ENCODE measurements around the gene METTL24.
"Not testable (repeated sequence)": the region's sequence is repeated elsewhere in the genome, so short reads cannot be mapped to it uniquely, and the experiment has no call there.

Gene METTL24

DNA sequence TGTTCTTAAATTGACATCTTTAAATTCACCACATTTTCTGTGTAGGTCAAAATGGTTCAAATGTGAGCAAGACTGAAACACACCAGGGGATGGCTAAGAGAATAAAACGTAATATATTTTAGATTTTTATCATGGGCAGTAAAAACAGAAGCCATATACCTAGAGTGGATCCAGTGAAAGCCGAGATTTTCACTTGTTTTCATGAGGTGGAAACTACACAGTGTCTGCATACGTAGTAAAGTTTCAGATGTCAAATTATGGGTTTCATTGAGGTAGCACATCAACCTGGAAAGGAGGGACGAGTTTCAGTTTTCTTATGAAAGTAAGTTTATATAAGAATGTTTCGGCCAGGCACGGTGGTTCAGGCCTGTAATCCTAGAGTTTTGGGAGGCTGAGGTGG lies 25.9 kb downstream of the METTL24 start:
- DNase-seq = no peak

DNA sequence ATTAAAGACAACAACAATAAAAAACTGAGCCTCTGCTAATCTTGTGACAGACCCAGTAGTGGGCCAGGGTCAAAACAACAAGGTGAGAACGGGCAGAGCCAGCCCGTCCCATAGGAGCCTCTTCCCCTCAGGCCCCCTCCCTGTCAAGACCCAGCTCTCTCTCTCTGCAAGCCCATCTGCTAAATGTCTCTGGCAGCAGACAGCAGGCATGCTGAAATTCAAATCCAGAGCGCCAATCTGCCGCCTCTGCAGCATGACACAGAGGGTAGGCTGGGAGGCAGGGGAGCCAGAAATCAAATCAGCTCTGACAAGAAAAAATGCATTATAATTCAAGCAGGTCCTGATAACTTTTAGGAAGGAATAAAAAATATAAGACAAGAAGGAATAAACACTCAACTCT lies 26.3 kb downstream of the METTL24 start:
- no peak for DNase-seq

DNA sequence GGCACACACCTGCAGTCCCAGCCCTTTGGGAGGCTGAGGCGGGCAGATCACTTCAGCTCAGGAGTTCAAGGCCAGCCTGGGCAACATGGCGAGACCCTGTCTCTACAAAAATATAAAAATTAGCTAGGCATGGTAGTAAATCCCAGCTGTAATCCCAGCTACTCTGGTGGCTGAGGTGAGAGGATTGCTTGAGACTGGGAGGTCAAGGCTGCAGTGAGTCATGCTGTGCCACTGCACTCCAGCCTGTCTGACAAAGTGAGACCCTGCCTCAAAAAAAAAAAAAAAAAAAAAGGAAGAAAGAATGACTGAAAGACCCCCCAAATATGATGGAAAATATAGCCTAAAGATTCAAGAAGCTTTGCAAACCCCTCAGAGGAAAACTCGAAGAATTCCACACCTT lies 26.8 kb downstream of the METTL24 start:
- DNase-seq = no peak

DNA sequence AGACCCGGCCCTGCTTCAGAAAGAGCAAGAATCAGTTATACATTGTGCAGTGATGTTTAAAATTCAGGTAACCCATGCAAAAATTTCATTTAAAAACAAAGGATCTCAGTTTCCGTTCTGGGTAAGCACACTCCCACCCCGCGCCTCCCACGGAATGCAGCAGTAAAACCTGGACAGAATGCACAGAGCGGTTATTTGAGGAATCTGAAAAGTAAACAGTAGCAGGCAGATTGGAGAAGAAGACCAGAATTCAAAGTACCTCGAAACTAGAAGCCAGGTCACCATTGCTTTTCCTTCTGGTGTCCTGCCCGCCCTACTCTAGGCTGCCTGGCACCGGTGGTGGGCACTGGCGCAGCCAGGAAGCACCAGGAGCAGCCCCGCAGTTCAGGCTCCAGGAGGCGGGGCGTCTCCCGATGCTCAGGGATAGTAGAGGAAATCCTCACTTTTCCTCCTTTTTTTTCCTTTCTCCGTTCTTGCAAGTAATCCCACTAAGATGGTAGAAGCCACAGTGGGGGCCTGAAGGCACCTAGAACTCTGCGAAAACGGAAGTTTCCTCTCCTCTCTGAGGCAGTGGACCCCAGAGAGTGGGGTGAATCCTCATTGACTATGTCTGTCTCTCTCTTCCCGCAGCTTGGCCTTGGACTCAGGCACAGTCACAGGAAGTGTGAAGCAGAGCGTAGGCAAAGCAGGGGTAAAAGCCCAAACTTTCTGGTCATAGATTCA lies 28.3 kb downstream of the METTL24 start:
- no peak for DNase-seq

DNA sequence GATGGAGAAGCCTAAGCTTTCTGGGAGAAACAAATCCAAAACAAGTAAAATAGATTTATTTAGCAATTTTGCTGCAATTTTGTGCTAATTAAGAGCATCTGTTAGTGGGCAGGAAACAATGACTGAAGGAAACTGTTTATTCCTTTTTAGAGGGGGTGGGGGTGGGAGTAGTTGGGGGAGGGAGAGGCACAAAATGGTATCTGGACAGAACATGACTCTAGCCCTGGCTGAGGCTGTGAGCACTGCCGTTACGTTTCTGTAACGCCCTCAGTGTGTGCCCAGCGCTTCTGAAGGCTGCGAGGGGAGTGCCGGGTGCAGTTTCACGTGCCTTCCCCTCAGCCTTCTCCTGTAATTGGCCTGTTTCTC lies 28.8 kb downstream of the METTL24 start:
- no peak for DNase-seq

DNA sequence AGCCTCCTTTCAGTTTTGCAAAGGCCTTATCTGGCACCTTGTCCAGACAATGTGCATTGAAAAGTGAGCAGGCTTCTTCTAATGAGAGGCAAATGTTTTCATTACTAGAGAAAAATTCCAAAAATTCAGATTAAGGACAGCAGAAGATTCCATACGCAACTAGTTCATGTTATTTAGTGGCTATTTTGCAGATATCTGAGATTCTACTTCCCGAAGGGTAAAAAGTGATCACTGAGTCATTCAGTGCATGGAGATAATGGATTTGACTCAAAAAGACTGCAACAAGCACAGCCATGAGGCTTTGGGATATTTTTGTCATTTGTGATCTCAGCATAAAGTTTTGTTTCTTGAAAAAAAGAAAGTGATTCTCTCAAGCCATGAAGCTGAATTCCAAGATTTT lies 29.9 kb downstream of the METTL24 start:
- DNase-seq = no peak

DNA sequence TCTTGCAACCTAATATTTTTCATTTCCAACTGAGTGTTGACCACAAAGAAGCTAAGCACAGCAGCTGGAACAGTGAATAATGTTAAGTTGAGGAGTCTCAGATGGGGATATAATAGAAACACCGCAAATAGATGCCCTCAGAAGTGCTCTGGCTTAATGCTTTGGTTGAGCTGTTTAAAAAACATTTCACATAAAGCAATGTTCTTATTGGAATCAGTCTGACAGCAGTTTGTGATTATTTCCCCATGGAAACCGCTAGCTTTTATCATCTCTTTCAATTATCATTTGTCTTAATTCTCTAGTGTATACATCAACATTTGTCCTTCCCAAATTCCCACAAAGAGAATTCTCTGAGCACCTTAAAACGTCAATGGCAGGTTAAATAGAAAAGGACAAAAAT lies 30.8 kb downstream of the METTL24 start:
- DNase-seq = no peak

DNA sequence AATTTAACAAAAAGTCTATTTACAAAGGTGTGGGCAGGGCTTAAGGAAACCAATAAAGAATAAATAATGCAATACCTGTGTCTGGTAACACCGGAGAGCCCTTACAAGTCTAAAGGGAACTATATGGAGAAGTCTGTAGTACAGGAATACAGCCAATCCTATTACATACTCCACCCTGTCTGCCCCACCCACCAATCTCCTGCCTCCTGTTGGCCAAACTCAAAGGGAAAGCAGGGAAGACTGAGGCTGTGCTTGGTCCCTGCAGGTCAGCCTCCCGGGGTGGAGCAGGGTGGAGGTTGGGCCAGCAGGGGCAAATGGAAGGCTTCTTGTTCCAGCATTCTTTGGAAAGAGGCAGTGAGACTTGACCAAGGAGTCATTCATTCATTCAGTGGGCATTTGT lies 31.5 kb downstream of the METTL24 start:
- no peak for DNase-seq

DNA sequence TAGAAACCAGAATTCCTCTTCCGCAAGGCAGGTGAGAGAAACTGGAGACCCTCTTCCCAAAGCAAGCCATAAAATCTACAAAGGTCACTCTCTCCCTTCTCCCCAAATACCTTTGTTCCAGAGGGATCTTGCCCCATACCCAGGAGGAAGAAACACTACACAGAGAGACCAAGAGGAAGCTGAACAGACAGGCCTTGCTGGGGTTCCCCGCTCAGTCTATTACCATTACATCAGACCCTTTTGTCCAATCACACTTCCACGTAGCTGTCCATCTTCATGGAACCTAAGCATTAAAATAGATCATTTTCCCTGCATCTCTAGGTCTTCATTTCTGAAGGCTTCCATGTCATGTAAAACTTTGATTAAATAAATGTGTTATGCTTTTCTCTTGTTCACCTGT lies 32.1 kb downstream of the METTL24 start:
- no peak for DNase-seq

DNA sequence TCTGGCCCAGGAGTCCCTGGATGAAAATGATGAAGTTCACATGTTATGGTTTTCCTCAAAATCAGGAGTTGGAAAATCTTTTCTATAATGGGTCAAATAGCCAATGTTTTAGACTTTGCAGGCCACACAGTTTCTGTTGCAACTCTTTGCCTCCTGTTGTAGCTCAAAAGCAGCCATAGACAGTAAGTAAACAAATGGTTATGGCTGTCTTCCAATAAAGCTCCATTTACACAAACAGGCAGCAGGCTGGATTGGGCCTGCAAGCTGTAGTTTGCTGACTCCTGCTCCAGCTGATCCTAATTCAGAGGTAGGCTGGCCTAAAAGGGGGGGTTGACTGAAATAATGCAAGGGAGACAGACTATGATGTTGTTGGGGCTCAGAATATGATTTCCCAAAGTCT lies 33.0 kb downstream of the METTL24 start:
- DNase-seq = no peak

DNA sequence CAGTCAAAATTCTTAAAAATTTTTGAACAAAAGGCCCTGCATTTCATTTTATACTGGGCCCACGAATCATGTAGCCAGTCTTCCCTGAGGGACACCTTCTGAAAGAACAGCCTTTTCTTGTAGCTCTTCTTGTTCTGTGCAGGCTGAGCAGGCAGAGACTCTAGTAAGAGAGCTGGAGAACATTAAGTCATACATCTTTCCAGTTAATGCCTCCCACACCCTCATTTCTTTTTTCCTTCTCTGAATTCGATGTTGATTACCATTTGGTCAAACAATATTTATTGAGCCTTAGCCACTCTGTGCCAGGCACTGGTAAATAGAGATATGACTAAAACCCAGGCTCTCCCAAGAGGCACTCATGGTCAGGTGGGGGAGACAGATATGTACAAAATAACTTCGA lies 33.6 kb downstream of the METTL24 start:
- DNase-seq = no peak

DNA sequence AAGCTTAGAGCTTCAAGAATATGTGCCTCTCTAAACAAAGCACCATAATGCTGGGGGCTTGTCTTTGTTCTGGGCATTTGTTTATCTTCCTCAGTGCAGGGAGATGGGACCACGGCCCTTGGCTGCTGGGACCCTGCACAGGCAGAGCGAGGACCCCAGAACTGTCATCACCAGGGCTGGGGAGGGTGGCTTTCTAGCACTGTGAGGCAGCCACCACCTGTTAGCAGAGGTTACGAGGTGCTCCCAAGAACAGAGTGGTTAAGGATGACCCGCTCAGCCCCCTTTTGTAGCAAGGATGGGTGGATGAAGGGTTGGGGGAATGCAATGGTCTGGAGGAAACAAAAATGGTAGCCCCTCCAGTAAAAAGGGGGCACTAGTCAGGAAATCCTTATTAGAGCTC lies 34.9 kb downstream of the METTL24 start:
- DNase-seq = no peak

DNA sequence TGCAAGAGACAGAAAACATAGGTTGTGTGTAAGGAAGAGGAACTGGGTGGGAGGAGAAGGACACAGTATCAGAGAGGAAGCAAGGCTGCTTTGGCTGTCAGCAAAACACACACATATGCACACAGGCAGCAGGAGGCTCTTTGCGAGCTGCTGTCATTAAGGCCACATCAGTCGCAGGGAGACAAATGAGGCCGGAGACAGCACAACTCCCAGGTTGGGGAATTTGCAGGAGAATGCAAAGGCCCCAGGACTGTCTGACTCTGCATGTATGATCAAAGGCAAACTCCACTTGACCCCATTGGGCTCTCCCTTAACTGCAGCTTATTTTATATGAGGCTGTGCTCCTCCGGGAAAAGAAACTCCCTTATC lies 35.3 kb downstream of the METTL24 start:
- DNase-seq = no peak

DNA sequence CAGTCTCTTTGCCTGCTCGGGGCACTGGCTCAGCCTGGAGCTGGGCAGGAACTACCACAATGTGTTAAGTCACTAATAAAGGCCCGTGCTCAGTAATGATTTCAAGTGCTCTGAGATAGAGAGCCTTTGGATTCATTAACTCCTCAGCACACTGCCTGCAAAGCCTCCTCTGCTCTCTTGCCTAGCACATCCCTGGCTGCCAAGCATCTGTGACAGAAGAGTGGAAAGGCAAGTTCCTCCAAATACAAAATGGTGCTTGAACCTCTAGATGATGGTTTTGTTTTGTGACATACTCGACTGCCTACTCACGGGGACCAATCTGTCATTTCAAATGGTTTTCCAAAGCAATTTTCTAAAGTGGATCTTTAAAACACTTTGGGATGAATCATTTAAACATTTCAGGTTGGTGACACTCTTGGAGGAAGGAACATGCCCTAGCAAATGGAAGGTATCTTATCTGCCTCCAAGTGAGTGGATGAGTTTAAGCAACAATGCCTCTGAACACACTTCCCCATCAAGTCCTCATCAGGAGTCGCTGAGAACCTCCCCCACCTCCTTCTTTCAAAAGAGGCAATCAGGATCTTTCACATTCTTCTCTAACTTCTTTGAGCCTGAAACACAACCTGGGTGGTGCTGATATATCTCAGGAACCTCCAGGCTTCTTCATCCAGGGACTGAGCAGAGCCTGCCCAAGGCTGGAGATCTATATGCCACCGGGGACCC lies 35.8 kb downstream of the METTL24 start:
- DNase-seq = no peak

DNA sequence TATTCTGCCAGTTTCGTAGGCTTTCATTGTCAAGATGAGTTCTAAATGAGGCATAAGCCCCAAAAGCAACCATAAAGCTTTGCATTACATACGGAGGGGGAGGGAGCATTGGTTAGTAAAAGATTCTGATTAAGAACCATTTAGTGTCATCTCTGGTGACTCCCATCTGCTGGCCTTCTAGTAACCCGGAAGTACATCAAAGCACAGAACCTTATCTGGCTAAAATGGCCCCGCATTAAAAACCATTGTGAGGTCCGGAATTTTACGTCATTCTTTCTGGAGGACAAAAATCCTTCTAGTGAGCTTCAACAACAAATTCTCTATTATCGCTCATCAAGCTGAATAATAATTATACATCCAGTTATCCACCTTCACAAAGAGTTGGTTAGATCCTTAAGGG lies 37.8 kb downstream of the METTL24 start:
- no peak for DNase-seq

DNA sequence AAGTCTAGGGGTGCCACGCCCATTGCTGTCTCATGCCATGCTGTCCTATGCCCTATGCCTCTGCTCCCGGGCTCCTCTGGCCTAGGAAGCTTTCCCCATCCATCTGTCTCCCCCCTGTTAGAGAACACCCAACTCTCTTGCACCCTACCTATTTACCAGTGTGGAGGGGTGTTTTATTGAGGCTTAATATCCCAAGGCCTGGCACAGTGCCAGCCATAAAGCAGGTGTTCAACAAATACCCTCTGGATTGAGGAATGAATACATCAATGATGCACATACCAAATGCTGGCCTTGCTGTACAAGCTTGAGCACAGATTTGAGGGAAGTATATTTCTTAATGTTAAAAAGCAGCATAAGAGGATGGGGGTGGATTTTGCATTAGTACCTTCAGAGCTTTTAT lies 38.3 kb downstream of the METTL24 start:
- DNase-seq = no peak

DNA sequence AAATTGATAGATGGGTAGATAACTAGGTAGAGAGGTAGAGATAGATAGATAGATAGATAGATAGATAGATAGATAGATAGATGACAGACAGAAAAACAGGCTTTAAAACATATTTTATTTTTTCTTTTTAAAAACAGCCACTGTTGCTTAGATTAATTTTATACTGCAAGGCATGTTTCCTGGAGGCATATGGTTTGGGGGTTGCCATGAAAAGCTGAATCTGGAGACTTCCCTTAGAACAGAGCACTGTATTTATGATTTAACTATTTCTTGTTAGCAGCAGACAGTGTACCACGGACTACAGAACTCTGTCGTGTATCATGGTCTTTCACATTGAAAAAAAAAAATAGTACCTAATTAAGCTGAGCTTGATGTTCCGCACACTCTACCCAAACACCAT lies 38.8 kb downstream of the METTL24 start:
- no peak for DNase-seq

DNA sequence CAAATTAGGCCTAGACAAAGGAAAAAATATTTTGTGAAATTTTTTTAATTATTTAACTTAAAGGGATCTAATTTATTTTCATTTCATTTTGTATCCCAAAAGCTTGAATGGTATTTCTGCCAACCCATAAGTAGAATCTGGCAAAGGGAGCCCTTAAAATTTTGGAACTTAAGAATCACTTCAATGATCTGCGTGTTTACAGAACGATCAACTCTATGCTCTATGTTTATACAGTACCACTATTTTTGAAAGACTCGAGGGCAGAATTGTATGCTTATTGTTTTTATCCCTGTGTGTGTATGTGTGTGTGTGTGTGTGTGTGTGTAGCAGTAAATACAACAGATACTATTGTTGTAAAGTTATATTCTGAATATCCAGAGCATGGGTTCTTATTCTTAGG lies 39.2 kb downstream of the METTL24 start:
- no peak for DNase-seq

DNA sequence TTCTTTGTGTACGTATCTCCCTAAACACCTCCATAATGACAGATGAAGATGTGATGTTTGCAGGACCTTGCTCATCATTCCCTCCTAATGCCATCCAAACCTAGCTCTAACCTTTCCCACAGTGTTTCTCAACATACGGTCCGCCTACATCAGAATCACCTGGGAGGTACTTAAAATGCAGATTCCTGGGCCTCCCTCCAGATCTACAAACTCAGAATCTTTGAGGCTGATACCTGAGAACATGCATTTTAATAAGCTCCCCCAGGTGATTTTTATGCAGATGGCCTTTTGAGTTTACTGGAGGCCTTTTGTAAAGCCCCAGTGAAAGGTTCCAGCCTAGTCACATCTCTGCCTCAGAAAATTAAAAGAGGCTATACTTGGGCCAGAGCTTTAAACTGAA lies 40.5 kb downstream of the METTL24 start:
- DNase-seq = no peak

DNA sequence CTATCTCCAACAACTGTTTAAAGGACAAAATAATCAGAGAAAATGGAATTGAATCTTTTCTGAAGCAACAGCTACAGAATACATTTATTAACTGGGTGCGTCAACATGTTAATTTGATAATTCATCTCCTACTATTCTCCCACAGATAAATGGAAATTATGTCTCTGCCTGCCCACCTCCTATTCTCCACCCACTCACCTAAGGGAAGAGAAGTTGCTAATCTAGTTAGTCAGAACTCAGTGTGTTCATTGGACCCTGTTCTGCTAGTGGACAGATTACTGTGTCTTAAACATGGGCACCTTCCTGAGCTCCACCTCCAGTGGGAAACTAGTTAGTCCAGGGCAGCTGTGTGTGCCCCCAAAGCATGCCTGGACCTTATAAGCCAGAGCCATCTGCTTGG lies 41.0 kb downstream of the METTL24 start:
- DNase-seq = no peak

DNA sequence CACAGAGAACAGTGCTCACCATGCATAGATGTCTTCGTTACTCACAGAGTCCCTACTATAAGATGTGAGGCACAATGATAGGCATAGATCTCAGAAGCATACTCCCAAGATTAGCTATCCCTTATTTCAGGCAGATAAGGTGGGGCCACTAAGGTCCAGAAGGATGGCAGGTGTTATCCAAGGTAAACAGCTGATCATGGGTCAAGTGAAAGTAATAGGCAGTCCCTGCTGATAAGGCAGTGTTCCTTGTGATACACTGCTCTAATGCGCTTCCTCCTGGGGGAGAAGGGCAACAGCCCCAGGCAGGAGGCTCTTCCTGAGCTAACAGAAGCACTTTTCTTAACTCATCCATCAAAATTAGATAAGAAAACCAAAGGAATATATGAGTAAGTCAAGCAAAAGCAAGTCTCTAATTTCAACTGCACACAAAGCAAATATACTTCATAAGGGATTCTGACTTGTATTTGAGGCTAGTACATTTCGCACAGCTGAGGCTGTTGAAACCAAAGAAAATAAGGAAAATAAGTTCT lies 42.2 kb downstream of the METTL24 start:
- DNase-seq = no peak

DNA sequence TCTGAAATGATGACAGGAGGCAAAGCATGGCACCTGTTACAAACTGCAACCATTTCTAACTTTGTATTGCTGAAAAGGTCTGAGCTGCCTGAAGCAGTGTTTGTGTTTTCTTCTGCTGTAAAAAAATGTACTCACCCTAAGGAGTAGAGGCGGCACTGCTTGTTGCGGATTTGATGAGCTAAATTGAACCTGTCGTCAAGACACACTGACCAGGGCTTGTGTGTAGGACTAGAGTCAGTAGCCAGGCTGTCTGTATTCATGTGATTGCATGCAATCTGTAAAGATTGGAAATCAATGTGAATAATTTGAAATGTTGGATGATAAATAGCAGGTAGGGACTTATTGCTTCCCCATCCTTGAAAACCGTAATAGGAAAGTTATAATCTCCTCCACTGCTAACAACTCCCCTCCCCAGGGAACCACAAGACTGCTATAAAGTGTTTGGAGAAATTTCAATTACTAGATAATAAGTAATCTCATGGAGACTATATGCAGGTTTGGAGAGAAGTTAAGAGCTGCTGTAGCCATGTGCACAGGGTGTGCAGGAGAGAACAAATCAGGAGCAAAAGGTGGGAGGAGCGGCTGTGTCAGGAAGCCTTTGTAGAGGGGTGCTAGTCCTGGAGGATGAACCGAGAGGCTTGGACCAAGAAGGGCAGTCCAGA lies 42.8 kb downstream of the METTL24 start:
- DNase-seq = no peak

DNA sequence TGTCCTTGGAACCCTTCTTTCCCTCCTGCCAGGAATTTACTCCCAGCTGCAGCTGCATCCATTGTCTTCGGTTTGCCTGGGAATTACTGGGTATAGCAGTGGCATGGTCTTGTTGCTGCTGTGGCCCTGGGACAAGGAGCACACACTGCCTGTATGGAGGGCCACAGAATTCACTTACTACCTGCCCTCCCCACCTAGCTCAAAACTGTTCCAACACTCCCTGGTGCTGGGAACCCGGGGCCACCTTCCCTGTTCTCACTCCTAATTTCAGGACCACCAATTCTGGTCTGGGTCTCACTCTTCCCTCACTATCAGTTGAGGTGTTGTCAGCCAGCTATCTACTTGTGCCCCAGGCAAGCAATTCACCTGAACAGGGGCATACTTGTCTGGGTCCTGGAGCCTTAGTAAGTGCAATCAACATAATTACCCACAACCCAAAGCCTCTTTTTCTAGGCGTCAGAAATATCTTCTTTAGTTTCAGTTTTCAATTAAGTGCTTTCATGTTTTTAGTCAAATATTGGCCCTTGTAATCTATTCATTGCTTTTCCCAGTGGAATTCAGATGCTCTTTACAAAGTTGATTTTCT lies 47.2 kb downstream of the METTL24 start:
- DNase-seq = no peak

DNA sequence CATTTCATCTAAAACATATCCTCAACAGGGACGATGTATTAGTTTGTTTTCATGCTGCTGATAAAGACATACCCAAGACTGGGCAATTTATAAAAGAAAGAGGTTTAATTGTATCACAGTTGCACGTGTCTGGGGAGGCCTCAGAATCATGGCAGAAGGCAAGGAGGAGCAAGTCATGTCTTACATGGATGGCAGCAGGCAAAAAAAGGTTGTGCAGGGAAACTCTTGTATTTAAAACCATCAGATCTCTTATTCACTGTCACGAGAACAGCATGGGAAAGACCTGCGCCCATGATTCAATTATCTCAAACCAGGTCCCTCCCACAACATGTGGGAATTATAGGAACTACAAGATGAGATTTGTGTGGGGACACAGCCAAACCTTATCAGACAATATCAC lies 48.7 kb downstream of the METTL24 start:
- not testable (repeated sequence) for DNase-seq
